ENCODE data around the gene FMNL1.
A peak's percentile ranks its signal among the peaks of the same experiment; 100 is the strongest.
"Not testable (repeated sequence)": the region's sequence is repeated elsewhere in the genome, so short reads cannot be mapped to it uniquely, and the experiment has no call there.

FMNL1 gene

DNA sequence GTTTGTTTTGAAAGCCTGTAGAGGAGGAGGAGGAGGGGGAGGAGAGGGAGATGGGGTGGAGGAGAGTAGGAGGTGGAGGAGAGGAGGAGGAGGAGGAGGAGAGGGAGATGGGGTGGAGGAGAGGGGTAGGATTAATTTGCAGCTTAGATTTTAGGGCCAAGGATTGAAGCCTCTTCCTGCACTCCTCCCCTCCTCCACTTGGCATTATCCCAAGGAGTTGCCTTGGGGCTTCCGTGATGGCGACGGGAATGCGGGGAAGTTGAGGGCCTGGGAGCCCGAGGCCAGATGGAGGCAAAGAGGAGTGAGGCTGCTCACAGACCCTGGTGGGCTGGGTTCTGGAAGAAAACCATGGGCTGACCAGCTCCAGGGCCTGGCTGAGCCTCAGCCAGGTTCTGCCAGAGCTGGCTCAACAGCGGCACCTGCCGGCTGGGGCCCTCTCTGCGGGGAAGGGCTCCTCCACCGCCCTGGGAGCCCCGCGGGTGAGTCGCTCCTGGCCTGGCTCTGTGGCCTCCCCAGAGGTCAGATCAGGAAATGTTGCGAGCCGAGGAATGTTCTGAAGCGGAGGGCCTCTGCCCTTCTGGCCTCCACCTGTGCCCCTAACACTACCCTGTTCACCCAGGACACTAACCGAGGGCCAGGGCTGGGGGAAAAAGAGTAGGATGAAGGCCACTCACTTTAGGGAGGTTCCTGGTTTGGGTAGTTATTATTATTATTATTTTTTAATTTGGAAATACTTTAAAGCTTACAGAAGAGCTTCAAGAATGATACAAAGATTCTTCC lies 23.9 kb upstream of the FMNL1 start:
- Mint-ChIP-seq H3K27me3 (ENCODE audit: low read depth) (peaks cover 6% of the 10 kb centered on the region), H3K36me3 (ENCODE audit: low read depth) (no peaks in the 10 kb centered on the region), H3K9me3 (no peaks in the 10 kb centered on the region), H3K4me1 (peaks cover 23% of the 10 kb centered on the region), H3K4me3 (peak overlapping the region; percentile 8 to 61 (median 26)), H3K27ac (peak overlapping the region; percentile 80 to 97 (median 93))
- TF ChIP-seq, protein P1, sequence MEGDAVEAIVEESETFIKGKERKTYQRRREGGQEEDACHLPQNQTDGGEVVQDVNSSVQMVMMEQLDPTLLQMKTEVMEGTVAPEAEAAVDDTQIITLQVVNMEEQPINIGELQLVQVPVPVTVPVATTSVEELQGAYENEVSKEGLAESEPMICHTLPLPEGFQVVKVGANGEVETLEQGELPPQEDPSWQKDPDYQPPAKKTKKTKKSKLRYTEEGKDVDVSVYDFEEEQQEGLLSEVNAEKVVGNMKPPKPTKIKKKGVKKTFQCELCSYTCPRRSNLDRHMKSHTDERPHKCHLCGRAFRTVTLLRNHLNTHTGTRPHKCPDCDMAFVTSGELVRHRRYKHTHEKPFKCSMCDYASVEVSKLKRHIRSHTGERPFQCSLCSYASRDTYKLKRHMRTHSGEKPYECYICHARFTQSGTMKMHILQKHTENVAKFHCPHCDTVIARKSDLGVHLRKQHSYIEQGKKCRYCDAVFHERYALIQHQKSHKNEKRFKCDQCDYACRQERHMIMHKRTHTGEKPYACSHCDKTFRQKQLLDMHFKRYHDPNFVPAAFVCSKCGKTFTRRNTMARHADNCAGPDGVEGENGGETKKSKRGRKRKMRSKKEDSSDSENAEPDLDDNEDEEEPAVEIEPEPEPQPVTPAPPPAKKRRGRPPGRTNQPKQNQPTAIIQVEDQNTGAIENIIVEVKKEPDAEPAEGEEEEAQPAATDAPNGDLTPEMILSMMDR (IDR thresholded peaks at IDR 0.05; ENCODE audit: unreplicated experiment in 3 of 3) = peak; percentile 99

GRCh38 chr17:45200701-45201100 lies 21.0 kb upstream of the FMNL1 start:
- Mint-ChIP-seq H3K4me1 (peaks cover 23% of the 10 kb centered on the region), H3K4me3 (no peak overlapping the region), H3K27me3 (ENCODE audit: low read depth) (peaks cover 6% of the 10 kb centered on the region), H3K36me3 (ENCODE audit: low read depth) (no peaks in the 10 kb centered on the region), H3K27ac (peak overlapping the region in 2 of 3 experiments; percentile 3 to 79), H3K9me3 (no peaks in the 10 kb centered on the region)
- TF ChIP-seq, protein P1 (IDR thresholded peaks at IDR 0.05; ENCODE audit: unreplicated experiment in 3 of 3) = no peak

GRCh38 chr17:45201457-45201856 lies 20.2 kb upstream of the FMNL1 start:
- H3K4me1 Mint-ChIP-seq = peaks cover 23% of the 10 kb centered on the region
- no peak overlapping the region for H3K27ac Mint-ChIP-seq
- peaks cover 10% of the 10 kb centered on the region for H3K27me3 Mint-ChIP-seq (ENCODE audit: low read depth)
- no peak overlapping the region for H3K4me3 Mint-ChIP-seq
- TF ChIP-seq, protein P1 (IDR thresholded peaks at IDR 0.05; ENCODE audit: unreplicated experiment in 3 of 3) = no peak
- H3K36me3 Mint-ChIP-seq (ENCODE audit: low read depth) = no peaks in the 10 kb centered on the region
- no peaks in the 10 kb centered on the region for H3K9me3 Mint-ChIP-seq

DNA sequence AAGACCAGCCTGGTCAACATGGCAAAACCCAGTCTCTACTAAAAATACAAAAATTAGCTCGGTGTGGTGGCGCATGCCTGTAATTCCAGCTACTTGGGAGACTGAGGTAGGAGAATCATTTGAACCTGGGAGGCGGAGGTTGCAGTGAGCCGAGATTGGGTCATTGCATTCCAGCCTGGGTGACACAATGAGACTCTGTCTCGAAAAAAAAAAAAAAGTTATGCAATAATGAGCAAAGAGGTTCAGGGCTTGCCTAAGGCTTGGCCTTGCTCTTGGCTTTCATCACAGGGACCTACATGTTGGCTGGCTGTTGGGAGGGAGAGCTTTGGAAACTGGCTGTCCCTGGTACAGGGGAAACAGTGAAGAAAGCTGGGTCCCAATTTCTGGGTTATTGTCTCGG lies 19.8 kb upstream of the FMNL1 start:
- peaks cover 19% of the 10 kb centered on the region for H3K4me1 Mint-ChIP-seq
- H3K9me3 Mint-ChIP-seq, H3K27ac Mint-ChIP-seq: not testable (repeated sequence)

GRCh38 chr17:45218895-45219661 lies 2.6 kb upstream of the FMNL1 start:
- Mint-ChIP-seq H3K4me3 (peak overlapping the region; percentile 76 to 78 (median 77)), H3K4me1 (peaks cover 14% of the 10 kb centered on the region), H3K9me3 (no peaks in the 10 kb centered on the region), H3K27ac (no peak overlapping the region), H3K36me3 (ENCODE audit: low read depth) (no peaks in the 10 kb centered on the region), H3K27me3 (ENCODE audit: low read depth) (peaks cover 52% of the 10 kb centered on the region)
- TF ChIP-seq, protein P1 (IDR thresholded peaks at IDR 0.05; ENCODE audit: unreplicated experiment in 3 of 3) = peak; percentile 92 to 95 (median 94)

More for the DNA sequence above, 19.8 kb upstream of the FMNL1 start:
- not testable (repeated sequence) for H3K36me3 Mint-ChIP-seq (ENCODE audit: low read depth); H3K4me3 Mint-ChIP-seq
- peaks cover 10% of the 10 kb centered on the region for H3K27me3 Mint-ChIP-seq (ENCODE audit: low read depth)

DNA sequence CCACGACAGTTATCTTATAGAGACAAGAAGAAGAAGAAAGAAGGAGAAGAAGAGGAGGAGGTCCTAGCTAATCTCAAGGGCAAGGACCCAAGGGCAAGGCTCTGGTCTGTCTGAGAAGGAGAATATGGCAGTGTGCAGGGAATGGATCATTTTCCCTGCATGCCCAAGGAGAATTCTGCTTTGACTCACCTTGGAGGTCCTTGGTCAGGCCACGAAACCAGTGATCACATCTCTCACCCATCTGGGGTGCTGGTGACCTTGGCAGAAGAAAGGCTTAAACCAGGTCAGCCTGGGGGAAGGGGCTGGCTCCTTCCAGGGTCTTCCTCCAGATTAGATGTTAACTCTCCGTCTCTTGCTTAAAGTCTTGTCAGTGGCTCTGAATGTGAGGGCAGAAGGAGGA lies 1.6 kb upstream of the FMNL1 start:
- peak overlapping the region; percentile 48 to 77 (median 76) for H3K4me3 Mint-ChIP-seq

More for the DNA sequence above, 1.6 kb upstream of the FMNL1 start:
- TF ChIP-seq, protein P1 (IDR thresholded peaks at IDR 0.05; ENCODE audit: unreplicated experiment in 3 of 3) = no peak
- H3K36me3 Mint-ChIP-seq (ENCODE audit: low read depth) = no peaks in the 10 kb centered on the region
- peaks cover 14% of the 10 kb centered on the region for H3K4me1 Mint-ChIP-seq
- no peaks in the 10 kb centered on the region for H3K9me3 Mint-ChIP-seq
- no peak overlapping the region for H3K27ac Mint-ChIP-seq
- H3K27me3 Mint-ChIP-seq (ENCODE audit: low read depth) = peaks cover 60% of the 10 kb centered on the region

All from nephron (organoid).